Smooth muscle cell of the brain vasculature (primary cell): ENCODE results near the gene PPP1R37.

Experiments
- DNase-seq: peaks from one replicate; pipeline ENCODE4 v3.0.0-alpha.2; 2012; ENCODE audit warnings: low read depth, low spot score

The PPP1R37 gene

GRCh38 chr19:45169602-45170001 lies 76.6 kb downstream of the PPP1R37 start:
- no peak for DNase-seq

GRCh38 chr19:45170146-45171106 lies 77.4 kb downstream of the PPP1R37 start:
- no peak for DNase-seq

DNA sequence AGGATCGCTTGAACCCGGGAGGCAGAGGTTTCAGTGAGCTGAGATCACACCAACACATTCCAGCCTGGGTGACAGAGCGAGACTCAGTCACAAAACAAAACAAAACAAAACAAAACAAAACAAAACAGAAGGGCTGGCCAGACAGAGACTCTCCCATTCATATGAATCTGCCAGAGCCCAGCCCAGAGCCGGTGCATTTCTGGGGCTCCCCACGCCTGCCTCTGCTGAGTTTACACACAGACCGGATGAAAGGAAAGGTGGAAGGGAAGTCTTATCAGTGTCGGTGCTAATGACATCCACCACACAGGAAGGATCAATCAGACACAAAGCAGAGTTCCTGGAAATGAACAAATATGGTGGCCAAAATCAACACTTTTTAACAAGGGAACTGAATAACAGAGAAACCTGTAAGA lies 78.2 kb downstream of the PPP1R37 start:
- DNase-seq = no peak

- DNase-seq = no peak
These were observed 79.2 kb downstream of the PPP1R37 start for GRCh38 chr19:45172173-45172572.

GRCh38 chr19:45172611-45173208 lies 79.7 kb downstream of the PPP1R37 start:
- no peak for DNase-seq

- DNase-seq = no peak
These were observed 80.8 kb downstream of the PPP1R37 start for GRCh38 chr19:45173816-45174215.

GRCh38 chr19:45175515-45176345 lies 82.8 kb downstream of the PPP1R37 start:
- DNase-seq = no peak

- no peak for DNase-seq
These were observed 84.9 kb downstream of the PPP1R37 start, which contains the start of gene TRAPPC6A for GRCh38 chr19:45177817-45178261. Gene TRAPPC6A, minus strand, starts transcription at chr19:45178237. Its CDS starts 19 bp downstream, at chr19:45178218.

GRCh38 chr19:45178262-45179071 lies 85.5 kb downstream of the PPP1R37 start, which contains the start of gene BLOC1S3:
Gene BLOC1S3, plus strand, starts transcription at chr19:45178784. Its CDS starts 513 bp downstream, at chr19:45179297.
- peak; percentile 100 for DNase-seq

GRCh38 chr19:45179072-45179891 lies 86.3 kb downstream of the PPP1R37 start:
- DNase-seq = no peak

GRCh38 chr19:45179892-45180370 lies 87.0 kb downstream of the PPP1R37 start:
- no peak for DNase-seq

- no peak for DNase-seq
These were observed 88.0 kb downstream of the PPP1R37 start for GRCh38 chr19:45180936-45181335.

GRCh38 chr19:45182758-45183157 lies 89.8 kb downstream of the PPP1R37 start:
- no peak for DNase-seq

GRCh38 chr19:45184115-45184514 lies 91.1 kb downstream of the PPP1R37 start:
- no peak for DNase-seq

DNA sequence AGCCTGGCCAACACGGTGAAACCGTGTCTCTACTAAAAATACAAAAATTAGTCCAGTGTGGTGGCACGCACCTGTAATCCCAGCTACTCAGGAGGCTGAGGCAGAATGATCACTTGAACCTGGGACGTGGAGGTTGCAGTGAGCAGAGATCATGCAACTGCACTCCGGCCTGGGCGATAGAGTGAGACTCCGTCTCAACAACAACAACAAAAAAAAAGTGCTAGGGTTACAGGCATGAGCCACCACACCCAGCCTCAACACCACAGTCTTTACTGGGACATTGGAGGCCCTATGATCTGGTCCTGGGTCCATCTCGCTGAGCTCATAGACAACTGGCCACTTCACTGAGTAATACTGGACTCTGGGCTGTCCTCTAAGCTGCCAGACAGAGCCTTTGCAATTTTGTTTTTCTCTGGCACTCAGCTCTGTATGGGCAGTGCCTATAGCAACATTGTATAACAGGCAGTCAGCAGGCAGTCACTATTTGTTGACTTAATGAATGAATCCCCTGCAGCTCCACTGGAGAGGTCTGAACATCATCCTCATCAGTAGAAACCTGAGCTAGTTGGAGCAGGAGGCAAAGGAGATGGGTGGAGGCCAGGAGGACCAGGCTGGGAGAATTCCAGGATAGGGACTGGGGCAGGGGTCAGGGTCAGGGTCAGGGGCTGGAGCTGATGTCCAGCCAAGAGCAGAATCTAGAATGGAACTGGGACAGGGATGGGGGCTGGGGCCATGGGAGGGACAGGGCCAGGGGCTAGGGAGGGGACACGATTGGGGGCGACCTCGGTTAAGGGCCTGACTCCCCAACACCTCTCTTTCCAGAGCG lies 93.7 kb downstream of the PPP1R37 start:
- DNase-seq = peak; percentile 53

GRCh38 chr19:45187421-45188100 lies 94.6 kb downstream of the PPP1R37 start:
- DNase-seq = no peak

GRCh38 chr19:45189971-45190370 lies 97.0 kb downstream of the PPP1R37 start:
- no peak for DNase-seq

DNA sequence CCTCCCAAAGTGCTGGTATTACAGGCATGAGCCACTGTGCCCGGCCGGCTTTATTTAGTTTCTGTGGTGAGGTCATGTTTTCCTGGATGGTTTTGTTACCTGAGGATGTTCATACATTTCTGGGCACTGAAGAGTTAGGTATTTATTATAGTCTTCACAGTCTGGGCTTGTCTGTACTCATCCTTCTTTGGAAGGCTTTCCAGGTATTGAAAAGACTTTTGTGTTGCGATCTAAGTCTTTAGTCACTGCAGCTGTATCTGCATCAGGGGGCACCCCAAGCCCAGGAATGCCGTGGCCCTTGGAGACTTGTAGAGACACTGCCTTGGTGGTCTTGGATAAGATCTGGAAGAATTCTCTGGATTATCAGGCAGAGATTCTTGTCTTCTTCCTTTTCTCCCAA lies 98.4 kb downstream of the PPP1R37 start:
- no peak for DNase-seq
